BLaER1 treated with 17β-estradiol and CSF1 and Interleukin-3, amounts not matched to agents 10 nM and 100 nM (cell line): Measurements from ENCODE around the gene PAX6.
A peak's percentile ranks its signal among the peaks of the same experiment; 100 is the strongest.

Experiments used
- H3K27ac ChIP-seq, 11 experiments: shearing (Covaris generic); formaldehyde crosslinking; 2 replicates each; pipeline ENCODE4 v1.8.1; 2022
- H3K27me3 ChIP-seq, 11 experiments: shearing (Covaris generic); formaldehyde crosslinking; 2 replicates each; pipeline ENCODE4 v1.8.1; 2022
- H3K36me3 ChIP-seq, 11 experiments: shearing (Covaris generic); formaldehyde crosslinking; 2 replicates each; pipeline ENCODE4 v1.8.1; 2022
- H3K4me1 ChIP-seq, 10 experiments: shearing (Covaris generic); formaldehyde crosslinking; 2 replicates each; pipeline ENCODE4 v1.8.1; 2022
- H3K4me2 ChIP-seq, 11 experiments: shearing (Covaris generic); formaldehyde crosslinking; 2 replicates each; pipeline ENCODE4 v1.8.1; 2022
- H3K4me3 ChIP-seq, 10 experiments: shearing (Covaris generic); formaldehyde crosslinking; 2 replicates each; pipeline ENCODE4 v1.8.1; 2022
- H3K9ac ChIP-seq, 11 experiments: shearing (Covaris generic); formaldehyde crosslinking; 2 replicates each; pipeline ENCODE4 v1.8.1; 2022
- H3K9me3 ChIP-seq, 11 experiments: shearing (Covaris generic); formaldehyde crosslinking; replicated peaks in 1 of 11; 2 replicates each; pipeline ENCODE4 v1.8.1; 2022
- H4K20me1 ChIP-seq, 11 experiments: shearing (Covaris generic); formaldehyde crosslinking; 2 replicates each; pipeline ENCODE4 v1.8.1; 2022
- Cebpa-rat ChIP-seq, 11 experiments: shearing (Covaris generic); IDR thresholded peaks; 2 replicates each; pipeline ENCODE4 v1.8.1; 2022

The PAX6 gene

GRCh38 chr11:31818425-31818755 is 7.3 kb upstream of the PAX6 start:
- Histone ChIP-seq H3K27ac (no peak overlapping the region), H3K9ac (no peak overlapping the region), H3K36me3 (no peaks in the 10 kb centered on the region), H3K4me2 (no peak overlapping the region), H4K20me1 (peaks cover 0 to 38% (median 13%) of the 10 kb centered on the region in 11 experiments; a peak in 16 of 22 replicates), H3K27me3 (peaks cover 100% of the 10 kb centered on the region in 11 experiments), H3K9me3 (peaks cover 54 to 82% (median 61%) of the 10 kb centered on the region in 11 experiments), H3K4me3 (peak overlapping the region in 3 of 10 experiments; percentile 11 to 23 (median 15); a peak in 4 of 20 replicates), H3K4me1 (peaks cover 0 to 5% (median 0%) of the 10 kb centered on the region in 10 experiments; a peak in 4 of 20 replicates)
- TF ChIP-seq Cebpa-rat (IDR thresholded peaks at IDR 0.05) = no peak

GRCh38 chr11:31817621-31818424 is 6.7 kb upstream of the PAX6 start:
- Histone ChIP-seq H3K4me2 (no peak overlapping the region), H3K4me3 (peak overlapping the region in 6 of 10 experiments; percentile 9 to 23 (median 16); a peak in 7 of 20 replicates), H3K27ac (no peak overlapping the region), H4K20me1 (peaks cover 0 to 42% (median 16%) of the 10 kb centered on the region in 11 experiments; a peak in 16 of 22 replicates), H3K27me3 (peaks cover 100% of the 10 kb centered on the region in 11 experiments), H3K9me3 (peaks cover 52 to 77% (median 59%) of the 10 kb centered on the region in 11 experiments), H3K9ac (no peak overlapping the region), H3K4me1 (peaks cover 0 to 8% (median 3%) of the 10 kb centered on the region in 10 experiments; a peak in 12 of 20 replicates), H3K36me3 (no peaks in the 10 kb centered on the region)
- TF ChIP-seq Cebpa-rat (IDR thresholded peaks at IDR 0.05) = no peak

- Histone ChIP-seq H3K27ac (no peak overlapping the region), H3K4me3 (peak overlapping the region in 3 of 10 experiments; percentile 11 to 19 (median 18); a peak in 3 of 20 replicates), H3K4me1 (peaks cover 0 to 15% (median 8%) of the 10 kb centered on the region in 10 experiments; a peak in 12 of 20 replicates)
Measured at GRCh38 chr11:31817054-31817620, 6.0 kb upstream of the PAX6 start.

GRCh38 chr11:31816468-31817053 is 5.4 kb upstream of the PAX6 start:
- H4K20me1 ChIP-seq = peaks cover 0 to 54% (median 22%) of the 10 kb centered on the region in 11 experiments; a peak in 16 of 22 replicates
- peaks cover 0 to 19% (median 8%) of the 10 kb centered on the region in 10 experiments; a peak in 12 of 20 replicates for H3K4me1 ChIP-seq
- H3K27ac ChIP-seq = no peak overlapping the region
- TF ChIP-seq Cebpa-rat (IDR thresholded peaks at IDR 0.05) = no peak
- H3K36me3 ChIP-seq = no peaks in the 10 kb centered on the region
- peaks cover 100% of the 10 kb centered on the region in 11 experiments for H3K27me3 ChIP-seq
- H3K4me3 ChIP-seq = peak overlapping the region in 2 of 10 experiments; percentile 18 to 19; a peak in 3 of 20 replicates
- no peak overlapping the region for H3K9ac ChIP-seq
- no peak overlapping the region for H3K4me2 ChIP-seq
- H3K9me3 ChIP-seq = peaks cover 52 to 71% (median 55%) of the 10 kb centered on the region in 11 experiments

More at GRCh38 chr11:31817054-31817620, 6.0 kb upstream of the PAX6 start:
- no peaks in the 10 kb centered on the region for H3K36me3 ChIP-seq
- H3K9ac ChIP-seq = no peak overlapping the region
- H3K9me3 ChIP-seq = peaks cover 52 to 72% (median 59%) of the 10 kb centered on the region in 11 experiments
- peaks cover 100% of the 10 kb centered on the region in 11 experiments for H3K27me3 ChIP-seq
- no peak overlapping the region for H3K4me2 ChIP-seq
- TF ChIP-seq Cebpa-rat (IDR thresholded peaks at IDR 0.05) = no peak
- H4K20me1 ChIP-seq = peaks cover 0 to 48% (median 21%) of the 10 kb centered on the region in 11 experiments; a peak in 16 of 22 replicates

GRCh38 chr11:31815711-31816467 is 4.8 kb upstream of the PAX6 start:
- no peaks in the 10 kb centered on the region for H3K36me3 ChIP-seq
- H3K4me1 ChIP-seq = peaks cover 0 to 19% (median 11%) of the 10 kb centered on the region in 10 experiments; a peak in 12 of 20 replicates
- no peak overlapping the region for H3K9ac ChIP-seq
- peaks cover 52 to 73% (median 59%) of the 10 kb centered on the region in 11 experiments for H3K9me3 ChIP-seq
- H3K4me2 ChIP-seq = peak overlapping the region in 2 of 11 experiments; percentile 33 to 37; a peak in 3 of 22 replicates
- H3K27me3 ChIP-seq = peaks cover 100% of the 10 kb centered on the region in 11 experiments
- H4K20me1 ChIP-seq = peaks cover 0 to 55% (median 22%) of the 10 kb centered on the region in 11 experiments; a peak in 16 of 22 replicates
- no peak for TF ChIP-seq Cebpa-rat (IDR thresholded peaks at IDR 0.05)
- H3K4me3 ChIP-seq = peak overlapping the region in 2 of 10 experiments; percentile 19 to 21; a peak in 2 of 20 replicates
- no peak overlapping the region for H3K27ac ChIP-seq

- H3K4me3 ChIP-seq = peak overlapping the region in 3 of 10 experiments; percentile 8 to 38 (median 17); a peak in 3 of 20 replicates
- H3K27me3 ChIP-seq = peaks cover 100% of the 10 kb centered on the region in 11 experiments
Measured at GRCh38 chr11:31814176-31814868, 3.2 kb upstream of the PAX6 start.

GRCh38 chr11:31813391-31814175 is 2.5 kb upstream of the PAX6 start:
- Histone ChIP-seq H3K4me2 (peak overlapping the region in 8 of 11 experiments; percentile 9 to 91 (median 38); a peak in 11 of 22 replicates), H4K20me1 (peaks cover 0 to 68% (median 39%) of the 10 kb centered on the region in 11 experiments; a peak in 16 of 22 replicates), H3K9me3 (peaks cover 43 to 72% (median 54%) of the 10 kb centered on the region in 11 experiments), H3K27ac (no peak overlapping the region), H3K4me1 (peaks cover 0 to 27% (median 19%) of the 10 kb centered on the region in 10 experiments; a peak in 14 of 20 replicates), H3K27me3 (peaks cover 100% of the 10 kb centered on the region in 11 experiments), H3K4me3 (peak overlapping the region in 5 of 10 experiments; percentile 8 to 49 (median 28); a peak in 6 of 20 replicates), H3K9ac (no peak overlapping the region), H3K36me3 (no peaks in the 10 kb centered on the region)
- no peak for TF ChIP-seq Cebpa-rat (IDR thresholded peaks at IDR 0.05)

More at GRCh38 chr11:31814176-31814868, 3.2 kb upstream of the PAX6 start:
- Histone ChIP-seq H3K36me3 (no peaks in the 10 kb centered on the region), H4K20me1 (peaks cover 0 to 66% (median 34%) of the 10 kb centered on the region in 11 experiments; a peak in 16 of 22 replicates), H3K9me3 (peaks cover 45 to 71% (median 54%) of the 10 kb centered on the region in 11 experiments), H3K9ac (no peak overlapping the region), H3K4me2 (peak overlapping the region in 4 of 11 experiments; percentile 10 to 91 (median 54); a peak in 7 of 22 replicates), H3K27ac (no peak overlapping the region), H3K4me1 (peaks cover 0 to 27% (median 19%) of the 10 kb centered on the region in 10 experiments; a peak in 14 of 20 replicates)
- no peak for TF ChIP-seq Cebpa-rat (IDR thresholded peaks at IDR 0.05)
